Breast epithelium (tissue), 3 donors: ENCODE measurements around the gene CTSO.

ENCODE experiments used
- CTCF ChIP-seq, 3 donors: fragments of 450-650 bp; IDR thresholded peaks; one replicate each; pipeline ENCODE4 v1.5.1; 2016 to 2017; ENCODE audit warnings: antibody characterized with exemption in 3 of 3, mild to moderate bottlenecking in 3 of 3, moderate library complexity in 3 of 3
- POLR2A ChIP-seq: fragments of 450-650 bp; IDR thresholded peaks from one replicate; pipeline ENCODE4 v1.6.1; 2016; ENCODE audit warnings: antibody characterized with exemption, mild to moderate bottlenecking, moderate library complexity
- POLR2AphosphoS5 ChIP-seq, 3 donors: sonication (generic); formaldehyde crosslinking; IDR thresholded peaks; one replicate each; pipeline ENCODE4 v1.6.1; 2017; ENCODE audit warnings: antibody characterized with exemption in 3 of 3

GRCh38 chr4:155899891-155900290, 53.8 kb downstream of the CTSO start:
- TF ChIP-seq CTCF (IDR thresholded peaks at IDR 0.05) = no peak
- no peak for TF ChIP-seq POLR2AphosphoS5 (IDR thresholded peaks at IDR 0.05)
- no peak for TF ChIP-seq POLR2A
